ENCODE results near the gene TBC1D5.

TBC1D5 gene

GRCh38 chr3:17239417-17239816 is 503.0 kb downstream of the TBC1D5 start (continued):
- no peak for TF ChIP-seq POU6F1 (CRISPR knock-in tag; IDR thresholded peaks at IDR 0.05; ENCODE audit: borderline replicate concordance, low read depth)
- no peak for TF ChIP-seq SNAI2 (CRISPR knock-in tag; IDR thresholded peaks at IDR 0.05)
- no peak for TF ChIP-seq ISL1 (CRISPR knock-in tag; IDR thresholded peaks at IDR 0.05)
- TF ChIP-seq CSRNP3 (CRISPR knock-in tag; IDR thresholded peaks at IDR 0.05) = no peak

GRCh38 chr3:17238023-17238422 is 504.4 kb downstream of the TBC1D5 start:
- no peak for TF ChIP-seq BACH2 (CRISPR knock-in tag; IDR thresholded peaks at IDR 0.05; ENCODE audit: borderline replicate concordance)
- TF ChIP-seq RARB (CRISPR knock-in tag; IDR thresholded peaks at IDR 0.05) = no peak
- no peak for ATAC-seq

GRCh38 chr3:17235310-17235709 is 507.1 kb downstream of the TBC1D5 start:
- TF ChIP-seq TCF4 (CRISPR knock-in tag; IDR thresholded peaks at IDR 0.05; ENCODE audit: borderline replicate concordance) (no peak), ZNF8 (CRISPR knock-in tag; IDR thresholded peaks at IDR 0.05) (no peak), ZNF70 (CRISPR knock-in tag; IDR thresholded peaks at IDR 0.05) (no peak), GLIS3 (CRISPR knock-in tag; IDR thresholded peaks at IDR 0.05) (no peak), CSRNP3 (CRISPR knock-in tag; IDR thresholded peaks at IDR 0.05) (no peak), ZNF565 (CRISPR knock-in tag; conservative IDR thresholded peaks at IDR 0.05; ENCODE audit: low read depth) (no peak), ESRRG (CRISPR knock-in tag; IDR thresholded peaks at IDR 0.05) (no peak), ISL1 (CRISPR knock-in tag; IDR thresholded peaks at IDR 0.05) (no peak), OSR1 (CRISPR knock-in tag; IDR thresholded peaks at IDR 0.05) (no peak), CREB5 (CRISPR knock-in tag; IDR thresholded peaks at IDR 0.05; ENCODE audit: low read depth) (no peak), BACH2 (CRISPR knock-in tag; IDR thresholded peaks at IDR 0.05; ENCODE audit: borderline replicate concordance) (no peak), CSDC2 (CRISPR knock-in tag; IDR thresholded peaks at IDR 0.05) (no peak), RARB (CRISPR knock-in tag; IDR thresholded peaks at IDR 0.05) (no peak), ZC3H10 (CRISPR knock-in tag; IDR thresholded peaks at IDR 0.05) (no peak), TSHZ2 (CRISPR knock-in tag; IDR thresholded peaks at IDR 0.05) (no peak), ZFP30 (CRISPR knock-in tag; IDR thresholded peaks at IDR 0.05) (no peak), PPARA (CRISPR knock-in tag; IDR thresholded peaks at IDR 0.05; ENCODE audit: borderline replicate concordance) (no peak), PATZ1 (CRISPR knock-in tag; IDR thresholded peaks at IDR 0.05; ENCODE audit: borderline replicate concordance) (no peak), ARNTL (CRISPR knock-in tag; IDR thresholded peaks at IDR 0.05; ENCODE audit: borderline replicate concordance, low read depth) (no peak)
- ATAC-seq = no peak

Data from SK-N-SH treated with all-trans-retinoic acid at 6 μM for 48 hours (cell line).